Hepatocyte (in vitro differentiated cells): ENCODE data around the gene TRIM52. TPM values are rescaled to one million over a fixed set of nuclear protein-coding genes. Genes with fewer than 3 reads are reported as not detected.

Experiments
- DNase-seq: peaks from one replicate; pipeline ENCODE4 v3.0.0-alpha.2; 2016; ENCODE audit warnings: low spot score
- H2AFZ ChIP-seq: fragments of 200-600 bp; sonication (generic); 2 replicates; pipeline ENCODE4 v1.6.0; 2016; ENCODE audit warnings: antibody characterized with exemption, mild to moderate bottlenecking
- H3K27ac ChIP-seq: fragments of 200-600 bp; sonication (generic); 2 replicates; pipeline ENCODE4 v1.5.1; 2016; ENCODE audit warnings: mild to moderate bottlenecking
- H3K27me3 ChIP-seq: fragments of 200-600 bp; sonication (generic); 2 replicates; pipeline ENCODE4 v1.6.1; 2016
- H3K36me3 ChIP-seq: fragments of 200-600 bp; sonication (generic); replicated peaks from 2 replicates; pipeline ENCODE4 v1.5.1; 2016; ENCODE audit warnings: low read depth; ENCODE audit not compliant: insufficient read depth
- H3K4me1 ChIP-seq: fragments of 200-600 bp; sonication (generic); 2 replicates; pipeline ENCODE4 v1.5.1; 2016; ENCODE audit warnings: mild to moderate bottlenecking, moderate library complexity; ENCODE audit not compliant: insufficient read depth
- H3K4me2 ChIP-seq: fragments of 200-600 bp; sonication (generic); 2 replicates; pipeline ENCODE4 v1.6.0; 2016
- H3K4me3 ChIP-seq: fragments of 200-600 bp; sonication (generic); 2 replicates; pipeline ENCODE4 v1.5.1; 2016; ENCODE audit warnings: mild to moderate bottlenecking
- H3K79me2 ChIP-seq: fragments of 200-600 bp; sonication (generic); 2 replicates; pipeline ENCODE4 v1.6.0; 2017; ENCODE audit warnings: mild to moderate bottlenecking
- H3K9me2 ChIP-seq: fragments of 200-600 bp; sonication (generic); replicated peaks from 2 replicates; pipeline ENCODE4 v1.6.0; 2017; ENCODE audit warnings: mild to moderate bottlenecking; ENCODE audit not compliant: insufficient read depth
- H3K9me3 ChIP-seq: fragments of 200-600 bp; sonication (generic); 2 replicates; pipeline ENCODE4 v1.5.1; 2016; ENCODE audit warnings: low read depth, mild to moderate bottlenecking
- H4K20me1 ChIP-seq: fragments of 200-600 bp; sonication (generic); 2 replicates; pipeline ENCODE4 v1.6.0; 2016; ENCODE audit warnings: mild to moderate bottlenecking; ENCODE audit not compliant: insufficient read depth, poor library complexity, severe bottlenecking
- CTCF ChIP-seq: fragments of 200-600 bp; sonication (generic); IDR thresholded peaks from 2 replicates; pipeline ENCODE4 v1.5.1; 2016; ENCODE audit warnings: antibody characterized with exemption, mild to moderate bottlenecking; ENCODE audit not compliant: poor library complexity
- EZH2 ChIP-seq: fragments of 200-600 bp; sonication (generic); IDR thresholded peaks from 2 replicates; pipeline ENCODE4 v1.6.1; 2016; ENCODE audit warnings: antibody characterized with exemption, mild to moderate bottlenecking, borderline replicate concordance
- EZH2phosphoT487 ChIP-seq: fragments of 200-600 bp; sonication (generic); IDR thresholded peaks from one replicate; pipeline ENCODE4 v1.6.1; 2018; ENCODE audit warnings: antibody characterized with exemption, mild to moderate bottlenecking, low read depth, moderate library complexity; ENCODE audit not compliant: unreplicated experiment, severe bottlenecking
- WGBS: methylation state at CpG from one replicate; pipeline ENCODE4 v1.1.6; 2016; ENCODE audit warnings: low lambda C conversion rate; ENCODE audit errors: missing lambda C conversion rate; 5-methylcytosine and 5-hydroxymethylcytosine counted together
- polyA plus RNA-seq: library from polyadenylated mRNA; unstranded; fragments of >200 nt; fragmentation: Nextera tagmentation; extraction: Ambion mirVana; gene quantifications from 2 replicates; pipeline ENCODE4 v1.2.1, GENCODE V29; 2016
- total RNA-seq: library from RNA; depleted of rRNA; stranded (reverse); fragments of >200 nt; gene quantifications from 2 replicates; pipeline ENCODE4 v1.2.3, GENCODE V29; 2014

TRIM52 gene
- total and polyA plus RNA-seq, 2 experiments from 2014 or later, result 9.9 to 13.2 TPM

- no peak overlapping the region for H2AFZ ChIP-seq
- peaks cover 52% of the 10 kb centered on the region for H4K20me1 ChIP-seq
- no peak for TF ChIP-seq EZH2phosphoT487
- WGBS, result 54% methylated on average over 2 of the region's 2 CpGs
- H3K4me1 ChIP-seq, result peaks cover 24% of the 10 kb centered on the region
- DNase-seq, result no peak
- peak overlapping the region; percentile 74 for H3K4me3 ChIP-seq
- no peaks in the 10 kb centered on the region for H3K9me3 ChIP-seq
- no peaks in the 10 kb centered on the region for H3K9me2 ChIP-seq
- no peak overlapping the region for H3K27ac ChIP-seq
- no peaks in the 10 kb centered on the region for H3K27me3 ChIP-seq
- H3K79me2 ChIP-seq, result peaks cover 79% of the 10 kb centered on the region
- H3K4me2 ChIP-seq, result peak overlapping the region; percentile 91
- no peaks in the 10 kb centered on the region for H3K36me3 ChIP-seq
These were observed 1.7 kb downstream of the TRIM52 start for GRCh38 chr5:181259283-181259682.

- Histone ChIP-seq H3K36me3 (peaks cover under 1% of the 10 kb centered on the region), H3K9me2 (no peaks in the 10 kb centered on the region), H3K27ac (no peak overlapping the region), H3K4me2 (peak overlapping the region; percentile 91), H3K27me3 (no peaks in the 10 kb centered on the region), H3K4me3 (peak overlapping the region; percentile 74), H3K4me1 (peaks cover 24% of the 10 kb centered on the region), H3K9me3 (no peaks in the 10 kb centered on the region), H2AFZ (no peak overlapping the region), H4K20me1 (peaks cover 55% of the 10 kb centered on the region), H3K79me2 (peaks cover 85% of the 10 kb centered on the region)
- DNase-seq, result no peak
- WGBS, result 76% methylated on average over 3 of the region's 3 CpGs
- no peak for TF ChIP-seq EZH2
- TF ChIP-seq EZH2phosphoT487, result no peak
- TF ChIP-seq CTCF, result no peak
These were observed 2.4 kb downstream of the TRIM52 start for GRCh38 chr5:181258576-181258975.

- WGBS, result 90% methylated on average over 7 of the region's 7 CpGs
- no peak overlapping the region for H3K4me3 ChIP-seq
- peaks cover 21% of the 10 kb centered on the region for H3K4me1 ChIP-seq
- H3K9me2 ChIP-seq, result no peaks in the 10 kb centered on the region
- peaks cover 77% of the 10 kb centered on the region for H4K20me1 ChIP-seq
- peaks cover 96% of the 10 kb centered on the region for H3K79me2 ChIP-seq
- H2AFZ ChIP-seq, result no peak overlapping the region
- no peak overlapping the region for H3K27ac ChIP-seq
- no peaks in the 10 kb centered on the region for H3K9me3 ChIP-seq
- H3K36me3 ChIP-seq, result peaks cover 3% of the 10 kb centered on the region
- TF ChIP-seq CTCF, result no peak
- no peak for TF ChIP-seq EZH2phosphoT487
- TF ChIP-seq EZH2, result no peak
- H3K27me3 ChIP-seq, result no peaks in the 10 kb centered on the region
- DNase-seq, result no peak
- H3K4me2 ChIP-seq, result peak overlapping the region; percentile 18
These were observed 4.9 kb downstream of the TRIM52 start for GRCh38 chr5:181255836-181256578.

- H3K9me3 ChIP-seq, result no peaks in the 10 kb centered on the region
- no peak for DNase-seq
- peaks cover 21% of the 10 kb centered on the region for H3K4me1 ChIP-seq
- H3K4me3 ChIP-seq, result no peak overlapping the region
- H3K36me3 ChIP-seq, result peaks cover 3% of the 10 kb centered on the region
- H3K9me2 ChIP-seq, result no peaks in the 10 kb centered on the region
- WGBS, result 95% methylated on average over 1 of the region's 1 CpG
- H3K4me2 ChIP-seq, result peak overlapping the region; percentile 18
- H2AFZ ChIP-seq, result no peak overlapping the region
- H3K79me2 ChIP-seq, result peaks cover 100% of the 10 kb centered on the region
- no peak overlapping the region for H3K27ac ChIP-seq
- TF ChIP-seq EZH2phosphoT487 (no peak), CTCF (no peak), EZH2 (no peak)
- H3K27me3 ChIP-seq, result no peaks in the 10 kb centered on the region
- peaks cover 85% of the 10 kb centered on the region for H4K20me1 ChIP-seq
These were observed 5.7 kb downstream of the TRIM52 start for GRCh38 chr5:181255276-181255675.
